Measurements from ENCODE around the gene SYPL1.

- TF ChIP-seq POLR2AphosphoS5 (IDR thresholded peaks at IDR 0.05) (no peak), CTCF (IDR thresholded peaks at IDR 0.05) (no peak), POLR2A (IDR thresholded peaks at IDR 0.05) (no peak)
These were observed 64.0 kb downstream of the SYPL1 start for GRCh38 chr7:106047818-106048705.
